ENCODE measurements around the gene CLEC19A. TPM values are rescaled to one million over a fixed set of nuclear protein-coding genes. Genes with fewer than 3 reads are reported as not detected.

Gene CLEC19A
- polyA plus RNA-seq = under 1 TPM in 1 of 3 donors, not detected in 2; 0.45 TPM

DNA sequence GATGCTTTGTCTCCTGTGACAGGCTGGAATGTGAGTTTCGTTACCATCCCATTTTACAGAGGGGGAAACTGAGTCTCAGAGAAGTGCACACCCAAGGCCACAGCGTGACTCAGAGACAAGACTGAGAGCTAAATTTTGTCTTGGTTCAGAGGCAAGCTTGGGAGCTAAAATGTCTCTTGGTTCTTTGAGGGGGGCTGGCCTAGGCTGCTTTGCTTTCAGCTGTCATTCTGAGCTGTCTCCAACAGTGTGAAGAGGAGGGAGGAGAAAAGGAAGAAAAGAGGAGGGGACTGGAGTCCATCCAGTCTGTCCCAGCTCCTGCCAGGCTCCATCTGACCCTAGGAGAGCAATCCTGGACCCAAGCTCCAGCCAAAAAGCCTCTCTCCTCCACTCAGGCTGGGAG is at the start of gene CLEC19A:
Gene CLEC19A (plus strand): TSS at position 301 of the 400 bp plus-strand sequence. CDS start 121 bp downstream, outside the sequence.
- 70 to 80% (median 78%) methylated on average over 2 of the region's 2 CpGs for WGBS, 3 donors
- H3K27ac ChIP-seq (ENCODE audit: low read depth, low read length) = no peak within 1 kb of the TSS

DNA sequence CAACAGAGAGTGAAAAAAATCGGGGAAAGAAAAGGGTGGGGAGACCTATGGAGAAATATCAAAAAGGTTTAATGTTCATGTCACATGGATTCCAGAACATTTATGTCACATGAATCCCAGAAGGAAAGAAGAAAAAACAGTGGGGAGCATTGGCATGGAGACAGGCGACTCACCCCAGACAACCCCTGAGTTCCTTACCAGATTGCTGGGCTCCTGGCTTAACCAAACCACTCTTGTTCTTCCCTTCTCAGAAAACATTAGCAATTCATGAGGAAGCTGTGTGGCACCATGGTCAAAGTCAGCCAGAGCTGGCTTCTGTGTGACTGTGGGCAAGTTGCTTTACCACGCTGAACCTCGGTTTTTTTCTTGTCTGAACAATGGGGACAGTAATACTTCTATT is 49.6 kb upstream of the CLEC19A start:
- 93 to 97% (median 95%) methylated on average over 4 of the region's 4 CpGs for WGBS, 3 donors
- H3K27ac ChIP-seq (ENCODE audit: low read depth, low read length) = no peak overlapping the region

DNA sequence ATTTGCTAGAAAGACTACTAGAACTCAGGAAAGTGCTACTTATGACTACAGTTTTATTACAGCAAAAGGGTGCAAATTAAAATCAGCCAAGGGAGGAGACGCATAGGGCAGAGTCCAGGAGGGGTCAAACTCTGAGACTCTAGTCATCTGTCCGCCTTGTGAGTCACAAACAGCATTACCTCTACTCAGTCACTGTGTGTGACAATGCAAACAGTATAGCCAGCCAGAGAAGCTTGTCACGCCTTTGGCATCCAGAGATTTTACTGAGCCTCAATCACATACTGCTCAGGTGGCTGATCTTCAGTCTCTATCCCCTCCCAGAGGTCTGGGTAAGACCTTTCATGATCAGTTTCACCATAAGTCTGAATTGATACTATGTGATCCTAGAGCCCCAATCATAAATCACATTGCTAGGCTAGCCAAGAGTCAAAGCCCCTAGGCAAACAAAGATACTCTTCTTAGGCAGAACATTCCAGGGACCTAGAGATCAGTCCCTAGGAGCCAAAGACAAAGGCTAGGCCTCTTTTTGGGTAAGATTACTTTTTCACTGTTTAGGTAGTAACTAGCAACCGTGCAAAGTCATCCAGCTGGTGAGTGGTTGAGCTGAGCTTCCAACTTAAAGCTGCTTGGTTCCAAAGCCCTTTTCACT is 48.8 kb upstream of the CLEC19A start:
- no peak overlapping the region for H3K27ac ChIP-seq (ENCODE audit: low read depth, low read length)
- 76 to 86% (median 84%) methylated on average over 4 of the region's 4 CpGs for WGBS, 3 donors

- WGBS, 3 donors = 77 to 89% (median 86%) methylated on average over 4 of the region's 4 CpGs
- no peak overlapping the region for H3K27ac ChIP-seq (ENCODE audit: low read depth, low read length)
These were observed 47.1 kb upstream of the CLEC19A start for GRCh38 chr16:19238406-19238805.

DNA sequence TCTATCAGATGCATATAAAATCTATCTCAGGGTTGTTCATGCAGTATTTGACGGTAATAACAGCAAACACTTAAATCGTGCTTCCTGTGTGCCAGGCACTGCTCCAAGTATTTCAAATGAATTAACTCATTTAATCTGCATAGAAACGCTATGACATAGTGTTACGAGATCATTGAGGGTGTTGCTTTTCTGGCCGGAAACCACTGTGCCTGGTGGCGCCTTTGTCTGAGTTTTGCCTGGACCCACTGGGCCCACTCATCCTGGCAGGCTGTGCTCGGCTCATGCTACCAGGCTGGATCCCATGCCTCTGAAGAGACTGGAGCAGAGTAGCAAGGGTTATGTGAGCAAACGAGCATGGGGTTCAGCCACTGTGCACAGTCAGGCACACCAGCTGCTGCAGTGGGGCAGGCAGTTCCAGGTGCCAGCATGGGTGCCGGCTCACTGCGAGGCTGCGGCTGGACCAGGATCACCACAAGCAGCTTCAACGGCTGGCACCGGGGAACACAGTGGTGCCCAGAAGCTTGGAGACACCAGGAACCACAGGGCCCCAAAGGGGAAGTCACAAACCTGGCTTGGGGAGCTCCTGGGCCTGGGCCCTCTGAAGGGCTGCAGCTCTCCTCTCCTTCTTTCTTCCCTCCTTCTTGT is 45.9 kb upstream of the CLEC19A start:
- WGBS, 3 donors = 89 to 97% (median 96%) methylated on average over 13 of the region's 13 CpGs
- H3K27ac ChIP-seq (ENCODE audit: low read depth, low read length) = no peak overlapping the region

DNA sequence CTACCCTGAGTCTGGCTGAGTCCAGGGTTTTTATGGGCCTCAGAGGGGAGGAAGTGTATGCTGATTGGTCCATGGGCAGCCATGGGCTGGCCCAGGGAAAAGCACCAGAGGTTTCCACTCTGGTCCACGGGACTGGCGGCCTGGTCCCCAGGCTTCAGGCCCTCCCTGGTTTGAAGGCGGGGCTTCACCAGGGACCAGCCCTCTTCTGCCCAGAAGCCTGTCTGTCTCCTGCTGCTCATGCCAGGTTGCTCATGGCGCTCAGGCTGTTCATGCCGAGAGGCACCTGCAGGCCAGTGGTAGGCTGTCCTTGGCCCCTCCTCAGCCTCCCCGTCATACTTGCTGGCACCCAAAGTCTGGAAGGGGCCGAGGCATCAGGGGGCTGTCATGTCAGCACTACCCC is 45.0 kb upstream of the CLEC19A start:
- WGBS, 3 donors = 93 to 95% (median 93%) methylated on average over 7 of the region's 7 CpGs
- no peak overlapping the region for H3K27ac ChIP-seq (ENCODE audit: low read depth, low read length)

DNA sequence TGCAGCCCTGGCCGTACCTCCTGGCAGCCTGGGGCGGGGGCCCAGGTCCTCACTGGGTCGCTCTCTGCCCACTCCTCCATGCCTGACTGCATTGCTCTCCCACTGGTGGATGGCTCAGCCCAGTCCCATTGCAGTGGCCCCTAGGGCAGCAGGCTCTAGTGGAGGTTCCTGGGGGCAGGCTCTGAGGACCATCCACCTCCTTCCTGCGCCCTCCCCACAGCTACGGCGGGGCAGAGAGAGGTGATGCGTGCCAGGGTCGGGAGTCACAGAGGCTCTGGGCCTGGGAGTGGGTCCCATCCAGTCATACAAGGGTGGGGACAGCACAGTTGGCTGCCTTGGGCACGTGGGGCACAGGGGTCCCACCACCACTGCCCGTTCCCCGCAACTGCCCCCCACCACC is 44.0 kb upstream of the CLEC19A start:
- no peak overlapping the region for H3K27ac ChIP-seq (ENCODE audit: low read depth, low read length)
- WGBS, 3 donors = 93 to 95% (median 93%) methylated on average over 10 to 11 of the region's 11 CpGs

DNA sequence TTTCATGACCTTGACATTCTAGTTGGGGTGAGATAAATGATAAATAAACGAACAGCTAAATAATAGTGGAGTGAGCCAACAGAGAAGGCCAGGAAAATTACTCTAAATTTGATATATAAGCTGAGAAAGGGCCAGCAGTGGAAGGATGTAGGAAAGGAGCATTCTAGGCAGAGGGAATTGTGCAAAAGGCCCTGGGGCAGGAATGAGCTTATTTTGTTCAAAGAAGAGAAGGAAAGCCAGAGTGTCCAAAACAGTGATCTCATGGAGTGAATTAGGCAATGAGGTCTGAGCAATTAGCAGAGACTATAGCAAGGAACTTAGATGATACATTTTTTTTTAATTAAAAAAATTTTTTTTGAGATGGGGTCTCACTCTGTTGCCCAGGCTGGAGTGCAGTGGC is 43.3 kb upstream of the CLEC19A start:
- WGBS, 3 donors = 10 to 35% (median 34%) methylated on average over 1 of the region's 1 CpG

GRCh38 chr16:19242987-19243575 is 42.5 kb upstream of the CLEC19A start:
- H3K27ac ChIP-seq (ENCODE audit: low read depth, low read length) = no peak overlapping the region
- WGBS, 3 donors = 68 to 89% (median 83%) methylated on average over 3 of the region's 3 CpGs

More for the DNA sequence above, 43.3 kb upstream of the CLEC19A start:
- no peak overlapping the region for H3K27ac ChIP-seq (ENCODE audit: low read depth, low read length)

DNA sequence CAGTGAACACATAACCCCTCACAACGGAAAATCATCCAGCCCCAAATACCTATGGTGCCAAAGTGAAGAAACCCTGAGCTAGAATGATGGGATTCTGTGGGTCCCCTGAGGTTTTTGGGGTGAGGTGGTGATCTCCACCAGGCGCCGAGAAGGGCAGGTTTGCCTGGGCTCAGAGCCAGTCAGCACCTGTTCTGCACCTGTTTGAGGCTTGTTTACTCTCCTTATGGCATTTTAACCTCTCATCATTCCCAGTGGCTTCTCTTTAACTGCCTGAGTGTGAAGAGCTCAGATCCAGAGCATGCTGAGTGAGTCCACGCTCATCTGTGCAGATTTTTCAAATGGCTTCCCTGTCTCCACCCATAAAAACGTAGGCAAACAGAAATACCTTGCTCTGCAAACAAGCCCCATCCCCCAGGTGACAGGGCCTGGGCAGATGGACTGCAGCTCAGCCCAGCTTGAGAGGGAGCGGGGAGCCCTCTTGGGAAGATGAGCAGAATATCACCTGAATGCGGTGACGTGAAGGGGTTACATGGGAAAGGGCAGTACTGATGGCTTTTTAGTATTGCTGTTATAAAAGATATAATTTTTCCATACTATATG is 40.1 kb upstream of the CLEC19A start:
- H3K27ac ChIP-seq (ENCODE audit: low read depth, low read length) = no peak overlapping the region
- 55 to 88% (median 87%) methylated on average over 8 of the region's 8 CpGs for WGBS, 3 donors

DNA sequence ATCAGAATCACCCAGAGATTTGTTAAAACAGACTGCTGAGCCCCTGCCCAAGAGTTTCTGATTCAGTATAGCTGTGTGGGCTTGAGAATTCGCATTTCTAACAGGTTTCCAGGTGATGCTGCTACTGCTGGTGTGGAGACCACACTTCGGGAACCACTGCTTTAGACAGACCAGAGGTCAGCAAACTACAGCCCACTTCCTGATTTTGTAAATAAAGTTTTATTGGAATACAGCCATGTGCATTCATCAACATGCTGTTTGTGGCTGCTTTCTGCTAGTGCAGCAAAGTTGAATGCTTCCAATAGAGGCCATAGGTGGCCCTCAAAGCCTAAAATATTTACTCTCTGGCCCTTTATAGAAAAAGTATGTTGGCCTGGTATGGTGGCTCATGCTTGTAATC is 32.6 kb upstream of the CLEC19A start:
- 75 to 79% (median 76%) methylated on average over 2 of the region's 2 CpGs for WGBS, 3 donors
- H3K27ac ChIP-seq (ENCODE audit: low read depth, low read length) = no peak overlapping the region

DNA sequence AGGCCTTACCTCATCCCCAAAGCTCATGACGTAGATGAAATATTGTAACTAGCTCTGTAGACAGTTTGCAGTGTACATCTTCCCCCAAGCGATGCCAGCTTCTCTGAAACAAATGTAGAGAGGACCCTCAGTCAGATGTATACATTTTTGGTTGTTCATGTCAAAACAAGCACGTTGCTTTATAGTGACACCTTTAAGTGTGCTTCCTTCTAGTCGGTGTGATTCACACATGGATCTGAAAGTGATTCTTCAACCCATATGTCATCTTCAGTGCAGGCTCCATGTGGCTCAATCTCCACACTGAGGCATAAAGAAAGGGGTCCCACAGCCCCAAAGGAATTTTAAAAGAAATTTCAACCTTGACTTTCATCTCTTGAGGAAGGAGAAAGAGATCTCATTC is 30.9 kb upstream of the CLEC19A start:
- H3K27ac ChIP-seq (ENCODE audit: low read depth, low read length) = no peak overlapping the region
- WGBS, 3 donors = 68 to 77% (median 73%) methylated on average over 4 of the region's 4 CpGs

DNA sequence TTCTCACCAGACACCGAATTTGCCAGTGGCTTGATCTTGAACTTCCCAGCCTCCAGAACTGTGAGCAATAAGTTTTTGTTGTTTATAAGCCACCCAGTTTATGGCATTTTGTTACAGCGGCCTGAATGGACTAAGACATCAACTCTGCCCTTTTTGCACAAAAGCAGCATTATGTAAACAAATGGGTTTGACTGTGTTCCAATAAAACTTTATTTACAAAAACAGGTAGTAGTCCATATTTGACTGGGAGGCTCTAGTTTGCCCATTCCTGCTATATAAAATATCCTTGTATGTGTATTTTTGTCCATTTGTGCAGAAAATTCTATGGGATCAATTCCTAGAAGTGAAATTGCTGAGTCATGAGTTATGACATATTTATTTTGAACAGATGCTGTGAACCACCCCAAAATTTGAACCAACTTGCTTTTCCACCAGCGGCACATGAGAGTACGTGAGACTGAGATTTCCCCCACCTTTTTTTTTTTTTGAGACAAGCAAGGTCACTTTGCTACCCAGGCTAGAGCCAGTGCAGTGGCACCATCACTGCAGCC is 21.3 kb upstream of the CLEC19A start:
- H3K27ac ChIP-seq (ENCODE audit: low read depth, low read length) = no peak overlapping the region
- 87 to 93% (median 92%) methylated on average over 4 of the region's 4 CpGs for WGBS, 3 donors

GRCh38 chr16:19265380-19265930 is 20.1 kb upstream of the CLEC19A start:
- no peak overlapping the region for H3K27ac ChIP-seq (ENCODE audit: low read depth, low read length)
- 73 to 81% (median 79%) methylated on average over 9 of the region's 9 CpGs for WGBS, 3 donors

- 88 to 95% (median 93%) methylated on average over 11 of the region's 11 CpGs for WGBS, 3 donors
- H3K27ac ChIP-seq (ENCODE audit: low read depth, low read length) = no peak overlapping the region
These were observed 18.8 kb upstream of the CLEC19A start for GRCh38 chr16:19266774-19267173.

GRCh38 chr16:19269098-19269497 is 16.4 kb upstream of the CLEC19A start:
- H3K27ac ChIP-seq (ENCODE audit: low read depth, low read length) = no peak overlapping the region
- WGBS, 3 donors = 45 to 79% (median 53%) methylated on average over 2 of the region's 2 CpGs

DNA sequence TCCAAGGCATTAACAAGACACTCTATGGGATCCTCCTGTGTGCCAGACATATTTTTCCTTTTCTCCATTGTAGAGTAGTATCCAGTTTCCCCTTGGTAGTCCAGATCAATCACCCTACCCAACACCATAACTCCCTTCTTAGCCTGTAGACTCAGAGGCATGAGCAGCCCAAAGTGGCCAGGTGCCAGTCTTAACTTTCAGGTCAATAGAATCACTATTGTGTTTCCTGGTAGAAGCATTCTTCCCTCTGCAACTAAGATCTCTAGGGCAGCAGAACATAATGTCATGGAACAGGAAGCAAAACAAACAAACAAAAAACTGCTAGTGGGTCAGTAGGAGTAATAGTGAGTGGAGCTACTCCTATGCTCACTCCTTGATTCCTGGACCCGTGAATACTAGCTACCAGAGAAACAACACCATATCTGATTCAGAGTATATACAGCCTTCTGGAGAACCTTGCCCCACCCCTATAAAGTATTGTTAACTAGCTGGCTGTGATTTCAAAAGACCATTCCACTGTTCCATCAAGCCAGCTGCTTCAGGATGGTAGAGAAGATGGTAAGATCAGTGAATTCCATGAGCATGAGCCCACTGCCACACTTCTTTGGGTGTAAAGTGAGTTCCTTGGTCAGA is 11.2 kb upstream of the CLEC19A start:
- whole genome bisulfite sequencing, 3 donors = 65 to 86% (median 72%) methylated on average over 1 of the region's 1 CpG
- no peak overlapping the region for H3K27ac ChIP-seq (ENCODE audit: low read depth, low read length)

GRCh38 chr16:19278403-19278802 is 7.1 kb upstream of the CLEC19A start:
- no peak overlapping the region for H3K27ac ChIP-seq (ENCODE audit: low read depth, low read length)
- WGBS, 3 donors = 76 to 93% (median 89%) methylated on average over 2 of the region's 2 CpGs

Data from adipose tissue (tissue), 3 donors.